GM19467 (cell line): ENCODE data around the gene TSPAN12.
A peak's percentile ranks its signal among the peaks of the same experiment; 100 is the strongest.

Experiments
- ATAC-seq: cut with Tn5 transposase; IDR thresholded peaks from one replicate; pipeline ENCODE4 v1.9.1; 2021; ENCODE audit warnings: mild to moderate bottlenecking, moderate library complexity; ENCODE audit not compliant: unreplicated experiment

TSPAN12 gene

GRCh38 chr7:120760851-120761250, 97.1 kb downstream of the TSPAN12 start:
- no peak for ATAC-seq

GRCh38 chr7:120760050-120760449, 97.9 kb downstream of the TSPAN12 start:
- ATAC-seq: peak; percentile 47

- ATAC-seq: no peak
Measured at GRCh38 chr7:120743128-120743527, 114.8 kb downstream of the TSPAN12 start.

GRCh38 chr7:120742372-120742771, 115.6 kb downstream of the TSPAN12 start:
- no peak for ATAC-seq

GRCh38 chr7:120741371-120742042, 116.4 kb downstream of the TSPAN12 start:
- no peak for ATAC-seq

GRCh38 chr7:120740348-120740747, 117.6 kb downstream of the TSPAN12 start:
- ATAC-seq: no peak

- no peak for ATAC-seq
Measured at GRCh38 chr7:120738816-120739215, 119.1 kb downstream of the TSPAN12 start.
